GM19328 (cell line): ENCODE measurements around the gene CADPS.

Source experiments
- ATAC-seq: cut with Tn5 transposase; IDR thresholded peaks from one replicate; pipeline ENCODE4 v1.9.1; 2021; ENCODE audit warnings: mild to moderate bottlenecking, moderate library complexity; ENCODE audit not compliant: unreplicated experiment

Gene CADPS

DNA sequence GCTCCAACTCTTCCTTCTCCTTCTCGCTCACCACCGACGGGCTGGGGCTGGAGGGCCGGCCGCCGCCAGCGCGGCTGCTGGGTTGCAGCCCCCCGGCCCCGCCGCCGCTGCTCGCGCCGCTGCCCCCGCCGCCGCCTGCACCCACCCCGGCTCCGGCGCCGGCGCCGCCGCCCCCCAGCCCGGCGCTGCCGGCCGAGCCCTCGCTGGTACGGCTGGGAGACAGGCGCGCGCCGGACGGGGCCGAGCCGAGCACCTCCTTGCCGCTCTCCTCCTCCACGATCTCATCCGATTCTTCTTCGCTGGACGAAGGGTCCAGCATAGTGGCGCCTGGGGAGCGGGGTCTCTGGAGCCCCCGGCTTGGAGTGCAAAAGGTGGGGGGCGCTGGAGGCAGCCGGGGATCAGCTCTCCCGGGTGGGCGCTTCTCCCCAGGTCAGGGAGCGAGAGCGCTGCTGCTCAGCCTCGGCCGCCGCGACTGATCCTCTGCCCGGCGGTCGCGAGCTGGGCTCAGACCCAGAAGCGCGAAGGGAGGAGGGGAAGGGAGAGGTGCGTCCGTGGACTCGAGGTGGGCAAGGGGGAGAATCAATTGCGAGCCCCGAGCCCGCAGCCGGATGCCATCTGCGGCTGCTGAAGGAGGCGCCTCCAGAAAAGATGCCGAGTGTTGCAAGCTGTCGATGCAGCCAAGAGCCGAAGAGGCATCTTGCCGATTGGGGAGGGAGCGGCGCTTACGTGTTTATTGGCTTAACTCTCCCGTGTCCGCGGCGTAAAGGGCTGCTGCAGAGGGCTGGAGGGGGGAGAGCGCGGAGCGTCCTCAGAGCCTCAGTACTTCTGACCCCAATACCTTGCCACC lies at the start of gene CADPS:
Gene CADPS, minus strand, starts transcription at position 706 of the 847 bp plus-strand sequence. Its CDS starts 387 bp downstream, at position 319.
- ATAC-seq, result no peak

DNA sequence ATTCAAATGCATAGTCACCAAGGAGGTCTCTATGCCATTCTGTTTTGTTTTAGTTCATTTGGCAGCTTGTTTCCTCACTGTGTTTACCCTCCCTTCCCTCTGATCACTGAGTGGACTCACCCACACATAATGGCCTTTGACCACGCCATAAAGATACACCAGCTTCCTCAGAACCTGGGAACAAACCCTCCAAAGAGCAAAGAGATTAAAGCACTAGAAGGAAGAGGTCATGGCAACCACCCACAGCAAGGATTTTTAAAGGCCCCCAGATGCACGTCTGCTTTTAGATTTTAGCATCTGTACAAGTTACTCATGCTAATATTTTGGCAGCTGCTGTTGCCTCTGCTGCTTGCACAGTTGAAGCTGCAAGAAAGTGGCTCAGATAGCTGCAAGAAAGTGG lies 47.9 kb upstream of the CADPS start:
- no peak for ATAC-seq

DNA sequence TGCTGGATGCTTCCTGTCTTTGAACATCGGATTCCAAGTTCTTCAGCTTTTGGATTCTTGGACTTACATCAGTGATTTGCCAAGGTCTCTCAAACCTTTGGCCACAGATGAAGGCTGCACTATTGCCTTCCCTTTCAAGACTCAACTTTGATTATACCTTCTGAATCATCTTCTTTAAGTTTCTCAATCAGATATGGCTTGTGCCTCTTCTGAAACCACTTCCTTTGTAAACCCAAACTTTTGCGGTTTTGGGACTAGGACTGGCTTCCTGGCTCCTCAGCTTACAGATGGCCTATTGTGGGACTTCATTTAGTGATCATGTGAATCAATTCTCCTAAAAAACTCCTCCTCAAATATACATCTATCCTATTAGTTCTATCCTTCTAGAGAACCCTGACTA lies 47.1 kb upstream of the CADPS start:
- ATAC-seq, result no peak

DNA sequence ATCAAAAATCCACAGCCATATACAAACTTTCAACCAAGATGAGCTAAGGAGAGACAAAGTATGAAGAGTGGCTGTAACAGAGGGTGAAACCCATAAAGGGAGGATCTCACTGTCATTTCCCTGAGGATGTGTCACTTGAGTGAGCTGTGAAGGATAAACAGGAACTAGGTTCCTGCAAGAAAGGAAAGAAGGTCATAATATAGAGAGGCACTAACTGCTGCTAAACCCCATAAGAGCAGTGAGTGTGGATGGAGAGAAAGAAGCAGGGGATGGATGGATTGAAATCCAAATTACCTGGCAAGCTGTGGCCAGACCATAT lies 45.2 kb upstream of the CADPS start:
- no peak for ATAC-seq

DNA sequence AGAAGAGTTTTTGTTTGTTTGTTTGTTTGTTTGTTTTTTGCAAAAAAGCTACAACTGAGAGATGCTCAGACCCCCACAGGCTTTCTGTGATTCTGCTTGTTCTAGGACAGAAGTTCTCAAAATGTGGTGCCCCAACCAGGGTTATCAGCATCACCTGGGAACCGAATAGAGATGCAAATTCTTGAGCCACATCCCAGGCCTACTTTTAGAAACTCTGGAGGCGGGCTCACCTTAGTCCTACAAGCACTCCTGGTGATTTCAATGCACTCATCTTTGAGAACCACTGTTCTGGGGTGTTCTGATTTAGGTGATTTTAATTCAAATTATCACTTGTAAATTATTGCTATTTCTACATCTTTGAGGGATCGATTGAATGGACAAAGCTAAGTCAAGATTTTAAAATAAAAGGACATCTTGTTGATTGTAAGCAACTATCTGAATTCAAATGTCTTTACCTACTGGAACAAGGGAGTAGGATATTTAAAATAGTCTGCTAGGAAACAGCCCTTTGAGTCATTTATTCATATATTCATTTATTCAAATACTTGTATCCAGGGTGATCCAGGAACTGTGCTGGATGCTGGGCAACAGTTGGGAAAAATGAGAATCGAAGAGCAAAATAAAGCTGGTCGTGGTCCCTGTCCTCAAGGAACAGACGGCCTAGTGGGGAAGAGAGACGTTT lies 44.7 kb upstream of the CADPS start:
- no peak for ATAC-seq

DNA sequence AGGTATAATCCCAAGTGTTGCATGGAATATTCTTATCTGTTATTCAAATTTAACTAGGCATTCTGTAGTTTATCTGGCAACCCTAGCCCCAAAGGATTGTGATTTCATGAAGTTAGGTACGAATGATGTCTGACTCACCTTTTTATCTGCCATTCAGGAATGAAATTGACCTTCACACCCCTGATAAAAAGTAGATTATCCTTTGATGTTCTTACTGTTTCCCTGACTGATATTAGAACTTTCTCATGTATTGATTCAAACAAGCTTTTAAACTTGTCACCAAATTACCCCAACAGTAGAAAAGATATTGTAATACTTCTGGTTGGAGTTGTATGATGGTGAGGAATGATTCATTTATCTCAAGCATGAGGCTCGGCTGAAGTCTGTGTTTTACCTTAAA lies 43.6 kb upstream of the CADPS start:
- no peak for ATAC-seq

DNA sequence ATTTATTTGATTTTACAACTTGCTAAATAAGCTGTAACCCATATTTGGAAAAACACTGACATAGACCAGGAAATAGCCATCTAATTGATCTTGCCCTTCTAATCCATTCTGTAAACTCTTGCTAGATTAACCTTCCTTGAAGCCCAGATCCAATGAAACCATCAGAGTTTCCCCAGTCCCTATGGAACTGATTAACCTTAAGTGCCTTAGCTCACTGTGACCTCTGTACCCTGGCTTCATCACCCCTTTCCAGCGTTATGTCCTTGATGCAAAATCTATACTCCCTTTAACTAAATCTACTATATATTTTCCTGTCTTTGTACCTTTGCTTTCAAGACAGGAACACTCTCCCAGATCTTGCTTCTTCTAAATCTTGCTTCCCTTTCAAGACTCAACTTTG lies 42.9 kb upstream of the CADPS start:
- ATAC-seq, result no peak

DNA sequence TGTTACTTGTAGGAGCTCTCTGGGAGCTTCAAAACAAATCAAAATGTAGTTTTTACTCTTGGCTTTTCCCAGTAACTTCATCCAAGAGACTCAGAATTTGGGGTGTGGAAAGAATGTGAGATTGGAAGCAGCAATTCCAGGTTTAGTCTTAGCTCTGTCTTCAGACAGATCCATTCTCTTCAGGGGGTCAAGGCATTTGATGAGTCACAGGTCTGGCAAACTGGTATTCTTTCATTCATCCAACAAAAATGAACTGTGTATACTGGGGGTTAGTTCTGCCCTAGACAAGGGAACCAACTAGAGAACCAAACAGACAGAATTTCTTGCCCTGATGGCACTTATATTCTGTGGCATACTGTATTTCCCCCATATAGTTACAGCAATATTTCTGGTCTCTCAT lies 36.3 kb upstream of the CADPS start:
- ATAC-seq, result no peak

DNA sequence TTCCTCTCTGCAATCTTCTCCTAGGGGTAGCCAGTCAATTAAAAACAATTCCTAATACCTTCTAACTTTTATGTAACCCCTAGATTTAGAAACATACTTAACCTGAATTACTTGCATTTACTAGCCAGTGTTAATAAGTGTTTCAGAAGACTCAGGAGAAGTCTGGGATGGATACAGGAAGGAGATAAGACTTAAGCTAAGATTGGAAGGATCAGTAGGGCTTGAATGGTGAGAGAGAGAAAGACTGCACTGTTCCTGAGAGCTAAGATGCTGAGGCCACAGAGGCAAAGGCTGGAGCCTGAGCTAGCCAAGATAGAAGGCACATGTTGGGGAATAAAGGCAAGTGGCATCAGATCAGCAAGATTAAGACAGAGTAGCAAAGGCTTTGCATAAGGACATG lies 30.1 kb upstream of the CADPS start:
- ATAC-seq, result no peak

DNA sequence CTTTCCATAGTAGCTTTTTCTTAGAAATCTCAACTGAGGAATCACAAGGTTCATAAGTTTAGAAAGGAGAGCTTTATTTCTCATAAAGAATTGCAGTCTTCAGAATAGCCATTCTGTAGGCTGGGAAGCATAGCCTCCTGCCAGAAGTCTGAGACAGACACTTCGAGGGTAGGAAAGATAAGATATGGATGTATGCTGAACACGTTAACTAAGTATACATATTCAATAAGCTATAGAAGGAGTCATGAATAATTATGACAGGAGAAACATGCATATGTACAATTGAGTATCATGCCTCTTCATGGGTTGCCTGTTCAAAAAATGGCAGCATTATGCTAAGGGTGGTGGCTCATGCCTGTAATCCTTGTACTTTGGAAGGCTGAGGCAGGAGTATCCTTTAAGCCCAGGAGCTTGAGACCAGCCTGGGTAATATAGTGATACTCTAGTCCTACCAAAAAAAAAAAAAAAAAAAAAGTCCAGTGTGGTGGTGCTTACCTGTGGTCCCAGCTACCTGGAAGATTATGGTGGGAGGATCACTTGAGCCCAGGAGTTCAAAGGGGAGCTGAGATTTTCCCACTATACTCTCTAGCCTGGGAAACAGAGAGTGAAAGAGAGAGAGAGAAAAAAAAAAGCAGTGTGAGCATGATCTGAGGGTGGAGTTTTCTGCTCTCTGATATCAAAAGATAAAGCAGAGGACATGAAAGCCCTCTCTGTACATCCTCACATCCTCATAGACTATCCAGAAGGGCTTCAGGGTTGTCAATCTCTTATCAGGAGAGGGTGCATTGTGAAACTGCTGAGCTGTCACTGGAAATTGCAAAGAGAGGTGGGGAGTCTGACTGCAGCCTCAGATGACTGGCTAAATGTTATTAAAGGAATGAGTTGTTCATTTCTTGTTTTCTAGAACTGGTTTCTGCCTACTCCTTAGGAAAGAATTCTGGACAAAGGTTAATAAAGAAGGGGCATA lies 23.6 kb upstream of the CADPS start:
- ATAC-seq, result no peak

DNA sequence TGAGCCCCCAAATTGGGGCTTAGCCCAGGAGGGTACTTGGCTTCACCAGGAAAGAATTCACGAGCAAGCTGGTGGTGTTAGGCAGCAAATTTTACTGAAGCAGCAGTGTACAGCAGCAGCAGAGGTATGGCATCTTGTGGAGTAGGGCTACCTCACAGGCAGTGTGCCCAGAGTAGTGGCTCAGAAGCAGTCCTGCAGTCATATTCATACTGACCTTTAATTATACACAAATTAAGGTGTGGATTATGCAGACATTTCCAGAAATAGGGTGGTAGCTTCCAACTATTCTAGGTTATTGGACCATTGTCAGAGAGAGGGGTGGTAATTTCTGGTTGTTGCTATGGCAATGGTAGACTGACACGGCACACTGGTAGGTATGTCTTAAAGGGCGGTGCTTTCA lies 20.7 kb upstream of the CADPS start:
- ATAC-seq, result no peak

DNA sequence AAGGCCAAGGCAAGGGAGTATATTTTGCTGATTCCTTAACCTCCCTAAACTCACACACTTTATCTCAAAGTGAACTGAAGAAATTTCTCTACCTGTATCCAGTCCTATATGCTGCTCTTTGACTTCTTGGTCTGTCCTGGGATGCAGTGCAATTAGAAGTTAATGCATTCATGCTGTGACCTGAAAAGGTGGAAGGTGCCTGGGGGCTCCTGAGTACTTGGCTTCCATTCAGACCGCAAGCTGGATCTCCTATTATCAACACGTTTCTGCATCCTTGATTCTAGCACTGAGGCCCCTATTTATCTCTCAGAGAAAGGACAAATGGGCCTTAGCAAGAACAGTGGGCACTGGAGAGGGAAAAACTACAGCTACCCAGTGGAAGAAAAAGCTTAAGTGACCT lies 17.7 kb upstream of the CADPS start:
- no peak for ATAC-seq

DNA sequence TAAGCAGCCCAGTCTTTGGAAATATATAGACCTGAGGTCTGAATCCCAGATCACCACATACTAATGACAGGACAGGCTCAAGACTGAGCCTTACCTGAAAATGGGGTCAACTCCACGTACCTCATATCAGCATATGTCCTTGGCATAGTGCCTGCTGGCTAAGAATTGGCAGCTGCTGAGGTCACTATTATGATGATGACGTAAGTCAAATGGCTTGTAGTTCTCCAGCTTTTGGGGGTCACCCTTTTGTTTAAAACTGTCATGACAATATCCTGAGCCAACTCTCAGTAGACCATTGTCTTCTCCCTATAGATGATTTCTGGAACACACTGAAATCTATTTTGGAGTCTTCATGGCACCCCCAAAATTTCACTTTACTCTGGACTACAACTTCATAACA lies 16.8 kb upstream of the CADPS start:
- no peak for ATAC-seq

DNA sequence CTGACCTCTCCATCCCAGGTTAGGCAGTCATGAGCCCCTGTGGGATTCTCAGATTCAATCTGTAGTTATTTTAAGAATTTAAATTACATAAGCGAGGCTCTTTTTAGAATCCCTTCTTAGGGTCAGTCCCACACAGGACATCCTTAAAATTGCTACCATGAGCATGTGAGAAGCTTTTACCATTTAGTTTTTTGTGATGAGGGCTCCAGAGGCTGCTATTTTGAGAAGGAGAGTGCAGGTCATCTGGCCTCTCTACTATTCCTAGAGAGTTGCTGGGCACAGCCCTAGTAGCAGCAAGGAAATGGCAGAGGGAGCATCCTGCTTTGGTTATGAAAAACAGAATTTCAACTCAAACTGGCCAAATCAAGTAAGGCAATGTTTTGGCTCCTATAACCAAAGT lies 13.6 kb upstream of the CADPS start:
- ATAC-seq, result no peak

DNA sequence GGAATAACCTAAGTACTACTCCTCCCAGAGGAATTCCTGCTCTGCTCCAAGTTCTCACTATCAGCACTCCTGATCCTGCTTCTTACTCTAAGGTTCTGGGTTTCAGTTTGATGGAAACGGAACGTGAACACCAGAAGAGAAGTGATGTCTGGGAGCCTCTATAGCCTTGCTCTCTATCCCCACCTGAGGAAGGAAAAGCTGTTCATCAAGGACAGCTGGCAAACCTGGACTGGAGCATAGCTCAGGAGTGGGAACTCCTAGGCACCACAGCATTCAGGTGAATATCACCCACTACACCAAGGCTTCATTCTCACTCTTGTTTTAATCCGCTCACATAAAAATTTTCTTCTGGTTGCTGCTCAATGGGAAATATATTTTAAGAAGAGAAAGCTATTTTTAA lies 13.0 kb upstream of the CADPS start:
- ATAC-seq, result no peak

DNA sequence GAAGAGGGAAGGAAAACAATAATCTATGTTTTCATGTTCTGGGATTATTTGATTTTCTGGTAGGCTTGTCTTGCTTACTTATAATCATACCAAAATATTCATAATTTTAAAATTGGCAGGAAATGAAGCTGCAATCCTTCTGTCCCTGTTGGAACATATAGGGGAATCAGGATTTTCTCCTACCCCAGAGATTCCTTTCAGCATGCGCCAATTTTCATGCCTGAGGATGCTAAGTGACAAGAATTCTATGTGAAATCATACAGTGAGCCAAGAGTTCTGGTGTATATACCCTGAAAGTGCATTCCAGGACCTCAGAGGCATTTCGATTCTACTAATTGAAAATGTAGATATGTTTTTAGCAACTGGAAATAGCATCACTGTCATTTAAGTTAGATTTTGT lies 9.9 kb upstream of the CADPS start:
- ATAC-seq, result no peak

DNA sequence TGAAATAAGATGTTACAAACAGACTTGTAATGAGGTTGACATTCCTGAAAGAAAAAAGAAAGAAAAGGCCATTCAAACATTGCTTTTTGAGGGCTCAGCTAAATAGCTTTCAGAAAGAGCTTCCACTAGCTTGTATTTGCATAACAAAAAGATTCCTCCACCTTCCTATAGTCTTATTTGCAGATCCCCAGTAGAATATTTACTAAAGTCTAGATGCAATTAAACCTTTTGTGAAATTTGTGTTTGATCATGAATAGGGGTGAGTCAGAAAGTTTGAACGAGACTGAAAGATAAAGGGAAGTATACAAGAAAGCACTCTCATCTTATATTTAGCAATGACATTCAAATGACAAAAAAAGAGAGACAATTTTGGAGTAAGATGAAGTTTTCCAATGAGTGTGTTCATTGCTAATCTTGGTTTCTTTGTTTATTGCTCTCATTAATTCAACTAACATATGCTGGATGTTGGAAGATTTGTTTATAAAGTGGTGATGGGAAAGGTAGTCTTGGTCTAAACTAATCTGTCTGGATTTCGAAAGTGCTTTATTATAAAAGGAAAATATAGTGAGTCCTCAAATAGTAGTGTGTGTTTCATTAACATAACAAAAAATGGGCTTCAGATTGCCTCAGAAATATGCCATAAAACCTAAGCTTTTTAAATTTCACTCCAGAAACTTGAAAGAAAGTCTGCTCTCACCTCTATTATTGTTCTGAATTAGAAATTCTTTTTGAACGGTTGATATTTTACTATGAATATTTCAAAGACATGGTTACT lies 9.1 kb upstream of the CADPS start:
- ATAC-seq, result no peak

DNA sequence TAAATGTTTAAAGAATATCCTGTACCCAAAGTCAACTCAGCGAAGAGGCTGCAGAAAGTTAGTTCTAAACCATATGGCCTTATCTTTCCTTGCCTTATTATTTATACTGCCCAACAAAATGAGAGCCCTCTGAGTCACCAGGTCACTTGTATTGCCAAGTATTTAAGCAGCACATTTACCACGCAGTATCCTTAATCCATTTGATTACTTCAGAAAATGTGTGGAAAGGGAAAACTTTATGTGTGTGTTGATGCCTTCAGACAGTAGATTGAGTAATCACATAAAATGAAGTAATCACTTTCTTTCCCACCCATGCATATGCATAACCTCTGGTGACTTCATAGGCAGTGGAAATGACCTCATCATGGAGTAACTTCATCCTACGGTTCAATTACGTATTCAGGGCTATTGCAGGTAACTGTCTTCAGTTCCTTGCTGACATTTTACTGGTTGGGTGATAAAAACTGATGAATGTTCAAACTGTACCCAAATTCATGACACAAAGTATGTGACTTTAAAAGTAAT lies 7.5 kb upstream of the CADPS start:
- ATAC-seq, result no peak

DNA sequence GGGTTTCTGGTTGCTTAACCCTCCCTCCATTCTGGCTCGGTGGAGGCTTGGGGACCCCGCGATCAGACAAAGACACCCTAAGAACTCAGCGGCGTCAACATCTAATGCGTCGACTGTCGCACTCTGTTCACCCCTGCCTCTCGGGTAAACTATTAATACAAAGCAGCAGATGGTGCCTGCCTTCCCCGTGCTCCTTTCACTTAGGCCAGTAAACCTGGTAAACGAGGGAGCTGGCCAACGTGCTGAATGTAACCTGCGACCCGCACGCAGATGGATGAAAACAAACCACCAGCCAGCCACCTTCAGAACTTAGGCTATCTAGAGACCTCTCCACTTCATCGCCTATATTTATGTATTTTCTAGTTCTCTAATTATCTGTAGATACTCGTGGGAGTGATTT lies 848 bp upstream of the CADPS start:
- ATAC-seq, result no peak

DNA sequence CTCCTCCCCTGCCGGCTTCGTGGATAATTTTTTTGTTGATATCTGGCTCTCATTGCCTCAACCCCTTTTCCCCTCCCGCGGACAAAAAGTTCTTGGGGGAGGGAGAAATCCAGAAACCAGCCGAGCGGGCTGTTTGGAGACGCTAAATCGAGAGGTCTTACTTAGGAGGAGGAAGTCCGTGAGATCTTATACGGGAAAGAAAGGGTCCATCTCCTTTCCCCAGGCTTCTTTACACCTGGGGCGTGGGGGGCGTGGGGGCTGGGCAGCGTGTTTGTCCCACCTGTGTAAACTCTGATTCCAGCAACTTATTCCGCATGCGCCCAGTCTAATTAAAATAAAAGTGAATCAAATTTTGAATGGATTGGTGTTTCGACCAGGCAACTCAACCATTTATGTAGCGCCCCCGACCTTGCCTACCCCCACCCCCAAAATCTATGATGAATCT lies 364 bp upstream of the CADPS start:
- ATAC-seq, result no peak
